ENCODE data around the gene TFCP2.
"Not testable (repeated sequence)": the region's sequence is repeated elsewhere in the genome, so short reads cannot be mapped to it uniquely, and the experiment has no call there.

TFCP2 gene

GRCh38 chr12:51080136-51080535 is 92.8 kb downstream of the TFCP2 start:
- DNase-seq: no peak

- not testable (repeated sequence) for DNase-seq
Observed at GRCh38 chr12:51078866-51079265, 94.1 kb downstream of the TFCP2 start.

GRCh38 chr12:51078346-51078745 is 94.6 kb downstream of the TFCP2 start:
- DNase-seq: not testable (repeated sequence)

- no peak for DNase-seq
Observed at GRCh38 chr12:51077930-51078329, 95.0 kb downstream of the TFCP2 start.

- no peak for DNase-seq
Observed at GRCh38 chr12:51076236-51076930, 96.6 kb downstream of the TFCP2 start.

- DNase-seq: no peak
Observed at GRCh38 chr12:51075390-51075789, 97.5 kb downstream of the TFCP2 start.

- no peak for DNase-seq
Observed at GRCh38 chr12:51071663-51072062, 101.3 kb downstream of the TFCP2 start.

GRCh38 chr12:51070004-51070403 is 102.9 kb downstream of the TFCP2 start:
- no peak for DNase-seq

- DNase-seq: no peak
Observed at GRCh38 chr12:51067771-51068170, 105.2 kb downstream of the TFCP2 start.

- no peak for DNase-seq
Observed at GRCh38 chr12:51067229-51067628, 105.7 kb downstream of the TFCP2 start.

GRCh38 chr12:51065530-51065929 is 107.4 kb downstream of the TFCP2 start:
- DNase-seq: no peak

- no peak for DNase-seq
Observed at GRCh38 chr12:51062631-51063397, 110.1 kb downstream of the TFCP2 start.

GRCh38 chr12:51059086-51059485 is 113.8 kb downstream of the TFCP2 start:
- no peak for DNase-seq

- DNase-seq: no peak
Observed at GRCh38 chr12:51056242-51056641, 116.7 kb downstream of the TFCP2 start.

GRCh38 chr12:51055060-51055459 is 117.9 kb downstream of the TFCP2 start:
- no peak for DNase-seq

- DNase-seq: no peak
Observed at GRCh38 chr12:51051787-51052186, 121.1 kb downstream of the TFCP2 start.

GRCh38 chr12:51049525-51049924 is 123.4 kb downstream of the TFCP2 start:
- DNase-seq: no peak

GRCh38 chr12:51048661-51049251 is 124.2 kb downstream of the TFCP2 start:
- DNase-seq: peak; percentile 42

GRCh38 chr12:51047655-51048540 is 125.0 kb downstream of the TFCP2 start, which contains the start of gene LETMD1:
Gene LETMD1 (plus strand): TSS chr12:51048327. CDS start chr12:51048357, 30 bp downstream.
- DNase-seq: peak; percentile 95

Data from CD4-positive, alpha-beta T cell treated with Interleukin-12 subunit alpha and Interleukin-12 subunit beta, for 1 hour (primary cell).